ENCODE measurements around the gene PPP3R1.

The PPP3R1 gene

GRCh38 chr2:68258851-68259250 lies 6.5 kb upstream of the PPP3R1 start:
- DNase-seq (ENCODE audit: low read depth in 2 of 2) = no peak

DNA sequence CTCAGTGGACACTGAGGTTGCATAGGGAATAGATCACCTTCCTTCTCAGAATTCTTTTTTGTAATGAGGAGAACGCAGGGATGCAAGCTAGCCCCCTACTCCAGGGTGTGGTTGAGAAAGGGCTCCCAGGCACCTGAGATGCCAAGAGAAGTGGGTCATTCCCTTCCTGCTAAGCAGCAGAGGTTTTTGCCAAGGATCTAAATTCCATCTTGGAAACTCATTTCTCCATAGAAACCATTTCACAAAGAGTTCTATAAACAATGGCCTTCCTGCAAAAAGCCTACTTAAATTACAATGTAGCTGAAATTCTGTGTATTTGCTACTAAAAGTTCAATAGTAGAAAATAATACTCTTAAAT lies 3.7 kb upstream of the PPP3R1 start:
- DNase-seq (ENCODE audit: low read depth in 2 of 2) = no peak

GRCh38 chr2:68253219-68254068 lies 1.1 kb upstream of the PPP3R1 start:
- DNase-seq (ENCODE audit: low read depth in 2 of 2) = peak in 1 of 2 donors; percentile 13

DNA sequence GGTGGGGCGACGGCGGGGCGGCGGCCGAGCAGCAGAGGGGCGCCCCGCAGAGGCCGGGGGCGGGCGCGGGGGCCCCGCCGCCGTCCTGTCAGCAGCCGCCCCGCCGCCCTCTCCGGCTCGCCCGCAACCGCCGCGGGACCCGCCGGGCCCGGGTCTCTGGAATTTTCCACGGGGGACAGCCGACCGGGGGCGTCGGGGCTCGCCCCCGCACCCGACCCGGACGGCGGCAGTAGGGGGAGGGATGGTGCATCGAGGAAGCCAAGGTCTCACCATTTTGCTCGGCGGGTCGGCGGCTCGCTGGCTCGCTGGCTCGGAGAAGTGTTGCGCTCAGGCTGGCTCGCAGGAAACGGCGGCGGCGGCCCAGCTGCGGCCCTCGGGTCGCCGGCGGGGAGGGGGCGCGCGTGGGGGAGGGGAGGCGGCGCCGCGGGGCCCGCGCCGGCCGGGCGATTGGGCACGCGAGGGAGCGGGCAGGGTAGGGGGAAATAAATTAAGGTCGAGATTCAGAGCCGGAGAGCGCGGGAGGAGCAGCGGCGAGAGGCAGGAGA lies 405 bp downstream of the PPP3R1 start:
- DNase-seq (ENCODE audit: low read depth in 2 of 2) = peak; percentile 12 to 21

DNA sequence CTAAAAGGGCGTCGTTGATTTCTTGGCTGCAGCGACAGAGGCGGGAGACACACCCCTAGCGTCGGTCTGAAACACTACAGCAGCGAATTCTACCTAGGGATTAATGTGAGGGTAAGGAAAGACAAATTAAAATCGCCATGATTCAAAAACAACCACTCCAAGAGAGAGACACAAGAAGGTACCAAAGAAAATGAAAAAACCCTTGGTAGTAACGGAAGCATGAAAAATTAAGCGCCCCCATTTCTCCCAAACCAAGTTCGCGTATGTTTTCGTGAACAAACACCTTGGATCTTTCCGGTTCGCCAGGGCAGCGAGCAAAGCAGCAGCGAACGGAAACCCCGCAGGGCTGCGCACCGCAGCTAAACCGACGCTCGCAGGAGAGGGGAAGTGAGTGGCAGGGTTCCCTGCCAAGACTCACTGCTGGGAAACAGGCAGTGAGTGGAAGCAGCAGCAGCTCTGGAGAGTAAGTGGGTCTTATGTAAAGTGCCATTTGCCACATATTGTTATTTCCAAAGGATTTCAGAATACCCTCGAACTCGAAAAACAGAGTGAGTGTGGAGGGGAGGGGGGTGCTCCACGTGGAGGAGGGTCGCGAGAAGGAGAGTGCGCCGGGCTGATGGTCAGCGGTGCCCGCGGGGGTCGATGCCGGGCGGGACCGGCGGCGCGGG lies 1.0 kb downstream of the PPP3R1 start:
- peak; percentile 47 to 61 for DNase-seq (ENCODE audit: low read depth in 2 of 2)

GRCh38 chr2:68250652-68251186 lies 1.6 kb downstream of the PPP3R1 start:
- no peak for DNase-seq (ENCODE audit: low read depth in 2 of 2)

- DNase-seq (ENCODE audit: low read depth in 2 of 2) = no peak
Measured at GRCh38 chr2:68250196-68250595, 2.1 kb downstream of the PPP3R1 start.

GRCh38 chr2:68248806-68249205 lies 3.5 kb downstream of the PPP3R1 start:
- no peak for DNase-seq (ENCODE audit: low read depth in 2 of 2)

- DNase-seq (ENCODE audit: low read depth in 2 of 2) = no peak
Measured at GRCh38 chr2:68248361-68248760, 4.0 kb downstream of the PPP3R1 start.

- DNase-seq (ENCODE audit: low read depth in 2 of 2) = no peak
Measured at GRCh38 chr2:68246396-68246795, 5.9 kb downstream of the PPP3R1 start.

GRCh38 chr2:68245672-68246071 lies 6.7 kb downstream of the PPP3R1 start:
- no peak for DNase-seq (ENCODE audit: low read depth in 2 of 2)

DNA sequence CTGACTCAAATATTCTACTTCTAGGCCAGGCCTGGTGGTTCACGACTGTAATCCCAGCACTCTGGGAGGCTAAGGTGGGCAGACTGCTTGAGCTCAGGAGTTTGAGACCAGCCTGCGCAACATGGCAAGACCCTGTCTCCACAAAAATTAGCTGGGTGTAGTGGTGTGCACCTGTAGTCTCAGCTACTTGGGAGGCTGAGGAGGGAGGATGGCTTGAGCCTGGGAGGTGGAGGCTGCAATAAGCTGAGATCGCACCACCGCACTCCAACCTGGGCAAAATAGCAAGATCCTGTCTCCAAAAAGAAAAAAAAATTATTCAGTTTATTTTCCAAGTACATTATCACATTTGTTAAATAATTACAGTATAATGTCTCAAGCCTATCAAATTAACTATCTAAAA lies 7.3 kb downstream of the PPP3R1 start:
- DNase-seq (ENCODE audit: low read depth in 2 of 2) = no peak

DNA sequence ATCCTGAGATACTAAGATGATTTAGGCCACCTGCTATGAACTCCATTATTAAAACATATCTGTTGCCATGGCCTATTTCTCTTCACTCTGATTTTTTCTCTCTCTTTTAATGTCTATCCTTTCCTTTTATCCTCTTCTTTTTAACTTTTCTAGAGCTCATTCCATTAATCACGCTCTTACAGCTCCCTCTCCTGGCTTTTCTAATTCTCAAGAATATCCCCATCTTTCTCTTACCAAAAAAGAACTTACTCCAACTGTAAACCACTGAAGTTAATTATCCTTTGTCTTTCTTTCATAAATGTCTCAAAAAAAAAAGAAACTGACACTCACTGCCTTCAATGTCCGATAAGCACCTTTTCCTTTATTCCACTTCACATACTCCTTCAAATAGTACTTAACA lies 7.9 kb downstream of the PPP3R1 start:
- no peak for DNase-seq (ENCODE audit: low read depth in 2 of 2)

DNA sequence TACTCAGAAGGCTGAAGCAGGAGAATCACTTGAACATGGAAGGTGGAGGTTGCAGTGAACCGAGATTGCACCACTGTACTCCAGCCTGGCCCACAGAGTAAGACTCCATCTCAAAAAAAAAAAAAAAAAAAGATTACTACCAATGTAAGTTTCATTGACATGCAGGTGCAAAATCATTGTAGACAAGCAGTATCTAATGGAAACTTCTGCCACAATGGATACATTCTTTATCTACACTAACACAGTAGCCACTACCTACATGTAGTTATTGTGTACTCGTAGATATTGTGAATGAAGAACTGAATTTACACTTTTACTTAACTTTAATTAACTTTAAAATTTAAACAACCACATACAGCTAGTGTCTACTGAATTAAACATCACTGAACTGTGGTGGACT lies 10.6 kb downstream of the PPP3R1 start:
- no peak for DNase-seq (ENCODE audit: low read depth in 2 of 2)

DNA sequence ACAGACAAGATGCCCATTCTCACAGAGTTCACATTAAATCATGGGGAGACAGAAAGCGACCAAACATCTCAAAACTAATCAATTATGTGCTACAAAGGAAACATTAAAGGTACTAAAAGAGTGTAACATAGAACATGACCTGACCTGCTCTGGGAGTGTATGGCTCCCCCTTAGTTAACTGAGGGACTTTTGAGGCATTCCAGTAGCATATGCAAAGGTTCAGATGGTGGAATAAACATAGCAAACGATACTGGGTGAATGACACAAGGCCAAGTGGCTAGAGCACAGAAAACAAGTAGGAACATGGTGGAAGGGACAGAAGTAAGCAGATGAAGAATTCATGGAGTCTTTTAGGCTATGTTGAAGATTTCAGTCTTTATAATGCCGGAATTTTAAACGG lies 11.9 kb downstream of the PPP3R1 start:
- DNase-seq (ENCODE audit: low read depth in 2 of 2) = no peak

- no peak for DNase-seq (ENCODE audit: low read depth in 2 of 2)
Measured at GRCh38 chr2:68238955-68239822, 13.1 kb downstream of the PPP3R1 start.

- DNase-seq (ENCODE audit: low read depth in 2 of 2) = no peak
Measured at GRCh38 chr2:68237976-68238580, 14.3 kb downstream of the PPP3R1 start.

DNA sequence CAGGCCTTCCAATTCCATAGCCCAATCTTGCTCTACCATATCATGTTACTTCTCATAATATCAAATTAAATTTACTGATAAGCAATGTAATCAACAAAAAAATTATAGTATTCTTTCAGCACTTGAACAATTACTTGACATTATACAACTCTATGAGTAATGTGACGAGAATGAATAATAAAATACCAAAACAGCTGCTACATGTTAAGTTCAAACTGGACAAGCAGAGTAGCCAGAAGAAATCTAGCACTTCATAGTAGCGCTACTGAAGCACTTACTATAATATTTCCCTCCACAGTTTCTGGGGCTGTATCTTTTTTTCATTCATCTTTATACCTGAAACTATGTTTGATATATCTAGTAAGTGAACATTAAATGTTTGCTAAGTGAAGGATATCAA lies 14.9 kb downstream of the PPP3R1 start:
- DNase-seq (ENCODE audit: low read depth in 2 of 2) = no peak

DNA sequence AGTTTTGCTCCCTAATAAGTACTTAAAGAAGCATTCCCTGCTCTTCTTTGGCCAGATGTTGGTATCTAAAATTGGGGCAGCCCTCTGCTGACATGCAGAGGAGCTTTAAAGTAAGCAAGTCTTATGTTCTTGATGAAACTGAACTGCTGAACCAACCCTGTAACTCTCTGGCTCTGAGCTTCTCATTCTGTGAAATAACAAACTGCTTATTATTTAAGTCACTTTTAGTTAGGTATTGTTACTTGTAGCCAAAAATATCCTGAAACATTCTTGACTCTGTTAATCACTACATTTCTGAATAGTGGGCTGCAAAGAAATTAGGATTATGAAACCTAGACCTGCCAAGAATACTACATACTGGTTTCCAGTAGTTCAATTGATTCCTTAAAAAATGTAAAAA lies 15.5 kb downstream of the PPP3R1 start:
- DNase-seq (ENCODE audit: low read depth in 2 of 2) = no peak

- DNase-seq (ENCODE audit: low read depth in 2 of 2) = no peak
Measured at GRCh38 chr2:68236103-68236734, 16.1 kb downstream of the PPP3R1 start.

GRCh38 chr2:68235090-68235489 lies 17.2 kb downstream of the PPP3R1 start:
- no peak for DNase-seq (ENCODE audit: low read depth in 2 of 2)

Measured in stimulated activated CD4-positive, alpha-beta T cell treated with anti-CD3 and anti-CD28 coated beads, Interleukin-4, amount 100 ng/mL, for 48 hours (primary cell).